Stimulated activated CD4-positive, alpha-beta T cell treated with anti-CD3 and anti-CD28 coated beads, Interleukin-4, amount 100 ng/mL, for 24 hours (primary cell): Measurements from ENCODE around the gene RFLNA.

Experiments
- DNase-seq: peaks from one replicate; pipeline ENCODE4 v3.0.0-alpha.2; 2020

RFLNA gene

GRCh38 chr12:124361996-124362395 lies 67.1 kb downstream of the RFLNA start:
- DNase-seq = no peak

GRCh38 chr12:124363353-124363965 lies 68.6 kb downstream of the RFLNA start:
- DNase-seq = no peak

GRCh38 chr12:124364543-124364942 lies 69.7 kb downstream of the RFLNA start:
- DNase-seq = no peak
